PC-9 (cell line): ENCODE measurements around the gene FBXO24. TPM values are rescaled to one million over a fixed set of nuclear protein-coding genes. Genes with fewer than 3 reads are reported as not detected.

Source experiments
- BruUV-seq: library from RNA; stranded (reverse); fragments of 400-500 nt; replicated peaks from 2 replicates; lab custom pipeline; 2021; lab: Mats Ljungman, UMichigan
- CTCF ChIA-PET: fragments of 300-600 bp; sonication (Branson Sonifier 250); formaldehyde crosslinking; loops from one replicate; lab custom pipeline; 2022; ENCODE audit warnings: antibody characterized with exemption; lab: Charles Lee
- POLR2A ChIA-PET: fragments of 300-600 bp; sonication (Branson Sonifier 250); formaldehyde crosslinking; loops from one replicate; lab custom pipeline; 2022; ENCODE audit warnings: antibody characterized with exemption; ENCODE audit not compliant: unreplicated experiment; lab: Charles Lee
- DNase-seq, 2 experiments: peaks; one replicate each; pipeline versions ENCODE4 v3.0.0 to v3.0.0-alpha.2; 2015 to 2022; ENCODE audit warnings: mixed read lengths in 1 of 2
- H2AFZ ChIP-seq: fragments of 200-600 bp; sonication (generic); 2 replicates; pipeline ENCODE4 v1.8.1; 2017; ENCODE audit warnings: antibody characterized with exemption
- H3F3A ChIP-seq: fragments of 200-600 bp; sonication (generic); 2 replicates; pipeline ENCODE4 v1.8.1; 2017; ENCODE audit warnings: antibody characterized with exemption, mild to moderate bottlenecking, low read depth; ENCODE audit not compliant: insufficient read depth
- H3K27ac ChIP-seq: fragments of 200-600 bp; sonication (generic); 2 replicates; pipeline ENCODE4 v1.6.1; 2016; ENCODE audit warnings: mixed run types
- H3K27me3 ChIP-seq: fragments of 200-600 bp; sonication (generic); 2 replicates; pipeline ENCODE4 v1.6.1; 2016; ENCODE audit warnings: low read depth, mixed run types; ENCODE audit not compliant: insufficient read depth
- H3K36me3 ChIP-seq: fragments of 200-600 bp; sonication (generic); 2 replicates; pipeline ENCODE4 v1.6.1; 2016; ENCODE audit warnings: low read depth, mixed run types
- H3K4me1 ChIP-seq: fragments of 200-600 bp; sonication (generic); replicated peaks from 2 replicates; pipeline ENCODE4 v1.6.1; 2016; ENCODE audit warnings: mixed run types; ENCODE audit not compliant: insufficient read depth
- H3K4me2 ChIP-seq: fragments of 200-600 bp; sonication (generic); 2 replicates; pipeline ENCODE4 v1.6.1; 2017; ENCODE audit warnings: mixed run types
- H3K4me3 ChIP-seq: fragments of 200-600 bp; sonication (generic); 2 replicates; pipeline ENCODE4 v1.6.1; 2016; ENCODE audit warnings: mixed run types
- H3K79me2 ChIP-seq: fragments of 200-600 bp; sonication (generic); 2 replicates; pipeline ENCODE4 v1.6.1; 2017; ENCODE audit warnings: low read depth, mixed run types
- H3K9me2 ChIP-seq: fragments of 200-600 bp; sonication (generic); 2 replicates; pipeline ENCODE4 v1.8.1; 2017; ENCODE audit warnings: mild to moderate bottlenecking; ENCODE audit not compliant: insufficient read depth
- H3K9me3 ChIP-seq: fragments of 200-600 bp; sonication (generic); 2 replicates; pipeline ENCODE4 v1.8.1; 2016; ENCODE audit warnings: low read depth; ENCODE audit not compliant: insufficient read depth
- H4K20me1 ChIP-seq: fragments of 200-600 bp; sonication (generic); 2 replicates; pipeline ENCODE4 v1.8.1; 2017; ENCODE audit not compliant: insufficient read depth
- EZH2 ChIP-seq: fragments of 200-600 bp; sonication (generic); IDR thresholded peaks from 2 replicates; pipeline ENCODE4 v1.8.0; 2017; ENCODE audit warnings: antibody characterized with exemption, low read depth
- intact Hi-C: fragments of 100-400 bp; cut with micrococcal nuclease; formaldehyde crosslinking; loops from one replicate; pipeline ENCODE4 v1.10.0; 2022; ENCODE audit not compliant: unreplicated experiment
- total RNA-seq: library from RNA; stranded (reverse); gene quantifications from 2 replicates; pipeline ENCODE4 v1.2.3, GENCODE V29; 2021
- TF ChIP-seq, protein P1 (sequence below): fragments of 200-600 bp; sonication (generic); conservative IDR thresholded peaks from 2 replicates; pipeline ENCODE4 v1.6.1; 2017; ENCODE audit warnings: mixed run types, antibody characterized with exemption, mild to moderate bottlenecking, moderate library complexity

The FBXO24 gene
- total RNA-seq, 1 experiment from 2014 or later, result 2.7 TPM

DNA sequence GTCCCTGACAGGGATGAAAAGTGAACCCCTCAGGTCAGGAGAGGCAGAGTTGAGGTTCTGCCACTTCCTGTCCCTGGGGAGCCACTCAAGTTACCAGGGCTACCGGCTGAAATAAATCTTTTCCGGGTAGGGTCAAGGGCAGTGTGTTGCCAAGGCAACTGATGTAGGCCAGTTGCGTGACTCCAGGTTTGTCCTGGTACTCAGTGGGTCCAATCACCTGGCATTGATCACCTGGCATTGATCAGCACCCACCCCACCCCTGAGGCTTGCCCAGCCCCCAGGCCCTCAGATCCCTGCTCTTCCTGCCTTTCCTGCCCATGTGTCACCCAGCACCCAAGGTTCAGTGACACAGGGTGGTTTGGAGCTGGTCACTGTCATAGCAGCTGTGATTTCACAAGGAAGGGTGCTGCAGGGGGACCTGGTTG is 18.4 kb upstream of the FBXO24 start:
- Histone ChIP-seq H3K27me3 (no peaks in the 10 kb centered on the region), H4K20me1 (no peaks in the 10 kb centered on the region), H3F3A (peaks cover 17% of the 10 kb centered on the region), H3K9me2 (no peaks in the 10 kb centered on the region), H3K4me1 (no peaks in the 10 kb centered on the region), H3K27ac (no peak overlapping the region), H3K36me3 (no peaks in the 10 kb centered on the region), H2AFZ (no peak overlapping the region), H3K4me2 (no peak overlapping the region), H3K4me3 (no peak overlapping the region), H3K9me3 (no peaks in the 10 kb centered on the region), H3K79me2 (no peaks in the 10 kb centered on the region)
- intact Hi-C loops, result no loop called here
- DNase-seq, result peak in 1 of 2 experiments; percentile 21
- CTCF ChIA-PET, result interaction anchor here (0.7 kb wide), 1 partner anchor 40 kb away, joined by 3 read pairs; no protein-coding TSS in a partner anchor
- POLR2A ChIA-PET, result interaction anchor here (0.6 kb wide), 1 partner anchor 45 kb away, joined by 3 read pairs; the partner anchor contains the start of gene MOSPD3
- TF ChIP-seq, protein P1, sequence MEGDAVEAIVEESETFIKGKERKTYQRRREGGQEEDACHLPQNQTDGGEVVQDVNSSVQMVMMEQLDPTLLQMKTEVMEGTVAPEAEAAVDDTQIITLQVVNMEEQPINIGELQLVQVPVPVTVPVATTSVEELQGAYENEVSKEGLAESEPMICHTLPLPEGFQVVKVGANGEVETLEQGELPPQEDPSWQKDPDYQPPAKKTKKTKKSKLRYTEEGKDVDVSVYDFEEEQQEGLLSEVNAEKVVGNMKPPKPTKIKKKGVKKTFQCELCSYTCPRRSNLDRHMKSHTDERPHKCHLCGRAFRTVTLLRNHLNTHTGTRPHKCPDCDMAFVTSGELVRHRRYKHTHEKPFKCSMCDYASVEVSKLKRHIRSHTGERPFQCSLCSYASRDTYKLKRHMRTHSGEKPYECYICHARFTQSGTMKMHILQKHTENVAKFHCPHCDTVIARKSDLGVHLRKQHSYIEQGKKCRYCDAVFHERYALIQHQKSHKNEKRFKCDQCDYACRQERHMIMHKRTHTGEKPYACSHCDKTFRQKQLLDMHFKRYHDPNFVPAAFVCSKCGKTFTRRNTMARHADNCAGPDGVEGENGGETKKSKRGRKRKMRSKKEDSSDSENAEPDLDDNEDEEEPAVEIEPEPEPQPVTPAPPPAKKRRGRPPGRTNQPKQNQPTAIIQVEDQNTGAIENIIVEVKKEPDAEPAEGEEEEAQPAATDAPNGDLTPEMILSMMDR, result no peak
- TF ChIP-seq EZH2, result no peak
- BruUV-seq, result no TSS peak

DNA sequence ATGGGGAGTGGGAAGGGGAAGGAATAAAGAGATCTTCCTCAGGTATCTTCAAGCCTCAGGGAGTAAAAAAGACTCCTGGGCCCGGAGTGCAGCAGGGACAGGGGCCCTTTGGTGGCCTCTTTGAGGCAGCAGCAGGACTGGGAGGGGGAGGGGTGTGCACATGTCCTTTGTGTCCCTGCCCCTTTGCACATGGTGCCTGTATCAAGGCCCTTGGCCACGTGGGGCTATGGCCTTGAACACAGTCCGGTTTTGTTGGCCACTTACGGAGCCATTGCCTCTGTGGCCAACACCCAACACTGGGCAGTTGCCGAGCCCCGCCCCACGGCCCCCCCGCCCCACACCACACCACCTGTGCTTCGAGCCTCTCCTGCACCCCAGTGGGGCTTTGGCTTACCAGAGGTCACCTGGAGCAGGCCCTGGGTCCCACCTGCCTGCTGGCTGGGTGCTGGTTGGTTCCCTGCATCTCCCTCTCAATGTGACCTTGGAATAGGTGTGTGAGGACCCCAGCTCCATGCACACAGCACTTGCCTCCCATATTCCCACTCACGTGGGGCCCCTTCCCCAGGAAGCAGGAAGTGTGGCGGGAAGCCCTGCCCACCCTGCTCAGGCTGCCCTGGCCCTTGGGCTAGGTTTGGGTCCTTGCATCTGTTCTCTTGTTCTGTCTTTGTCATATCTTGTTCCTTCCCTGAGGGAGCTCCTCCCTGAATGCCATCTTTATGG is 17.8 kb upstream of the FBXO24 start:
- CTCF ChIA-PET, result interaction anchor here (0.6 to 0.7 kb wide), 3 partner anchors 34 to 68 kb away, joined by 3 to 17 read pairs (median 5); partner anchors contain the start of gene PCOLCE
- no peak for DNase-seq
- Histone ChIP-seq H3K36me3 (no peaks in the 10 kb centered on the region), H3K4me2 (no peak overlapping the region), H3K79me2 (no peaks in the 10 kb centered on the region), H3K4me1 (no peaks in the 10 kb centered on the region), H4K20me1 (no peaks in the 10 kb centered on the region), H3K9me3 (no peaks in the 10 kb centered on the region), H3K27me3 (no peaks in the 10 kb centered on the region), H3K27ac (no peak overlapping the region), H3F3A (peaks cover 17% of the 10 kb centered on the region), H3K9me2 (no peaks in the 10 kb centered on the region), H3K4me3 (no peak overlapping the region), H2AFZ (no peak overlapping the region)
- POLR2A ChIA-PET, result no interaction called here
- TF ChIP-seq EZH2, result no peak
- TF ChIP-seq, protein P1, result no peak
- intact Hi-C loops, result no loop called here
- BruUV-seq, result no TSS peak

DNA sequence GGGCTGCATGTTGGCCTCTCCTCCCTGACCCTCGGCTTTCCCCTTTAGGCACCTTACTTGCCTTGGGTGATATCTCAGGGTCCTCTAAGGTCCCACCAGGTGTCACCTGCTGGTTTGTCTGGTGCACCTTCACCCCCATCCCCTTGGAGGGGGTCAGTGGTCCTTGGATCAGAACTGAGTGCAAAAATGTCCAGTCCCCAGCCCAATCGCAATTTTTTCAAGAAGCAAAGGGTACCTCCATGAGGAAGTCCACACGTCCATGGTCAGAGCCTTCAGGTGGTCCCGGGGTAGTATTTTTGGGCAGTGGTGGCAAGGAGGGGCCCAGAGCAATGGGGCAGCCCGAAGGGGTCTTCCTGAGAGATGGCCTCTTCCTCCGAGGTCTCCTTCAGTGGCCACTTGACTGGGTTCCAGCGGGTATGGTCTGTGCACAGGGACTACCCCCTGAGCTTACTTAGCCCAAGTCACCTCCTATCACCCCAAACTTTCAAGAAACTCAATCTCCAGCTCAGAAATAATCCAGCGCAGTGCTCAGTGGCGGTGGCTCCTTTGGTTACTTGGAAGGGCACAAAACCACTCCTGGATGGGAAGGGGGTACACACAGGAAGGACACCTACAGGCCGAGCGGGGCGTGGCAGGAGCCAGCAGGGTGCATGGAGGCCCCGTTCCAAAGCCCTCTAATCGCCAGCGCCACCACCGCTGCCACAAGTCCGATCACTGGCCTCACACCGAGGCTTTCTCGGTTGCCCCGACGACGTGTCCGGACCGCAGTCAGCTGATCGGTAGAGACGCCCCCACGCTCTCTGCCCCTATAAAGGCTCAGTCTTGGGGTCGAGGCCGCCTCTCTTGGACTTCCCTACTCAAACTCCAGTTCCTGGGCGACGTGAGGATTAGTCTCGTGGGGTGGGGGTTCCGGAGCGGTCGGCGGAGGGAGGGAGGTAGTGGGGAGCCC is 17.0 kb upstream of the FBXO24 start:
- TF ChIP-seq, protein P1, result no peak
- no peak for TF ChIP-seq EZH2
- no peaks in the 10 kb centered on the region for H3K4me1 ChIP-seq
- H3K4me2 ChIP-seq, result no peak overlapping the region
- H3K9me3 ChIP-seq, result no peaks in the 10 kb centered on the region
- no peaks in the 10 kb centered on the region for H3K36me3 ChIP-seq
- no peaks in the 10 kb centered on the region for H3K27me3 ChIP-seq
- intact Hi-C loops, result loop anchor here (1.0 kb wide), 1 partner anchor 13 kb away; no protein-coding TSS in a partner anchor
- no peaks in the 10 kb centered on the region for H3K79me2 ChIP-seq
- no peaks in the 10 kb centered on the region for H3K9me2 ChIP-seq
- no peak overlapping the region for H3K27ac ChIP-seq
- no peak for DNase-seq
- H3K4me3 ChIP-seq, result no peak overlapping the region
- ChIA-PET CTCF (interaction anchor here (0.6 kb wide), 1 partner anchor 33 kb away, joined by 5 read pairs; the partner anchor contains the start of gene PCOLCE), POLR2A (no interaction called here)
- H4K20me1 ChIP-seq, result no peaks in the 10 kb centered on the region
- TSS peak; percentile 19 for BruUV-seq
- no peak overlapping the region for H2AFZ ChIP-seq
- peaks cover 17% of the 10 kb centered on the region for H3F3A ChIP-seq
